ENCODE results near the gene AGPAT4.

GRCh38 chr6:161105408-161105807 is 168.5 kb downstream of the AGPAT4 start:
- TF ChIP-seq CTCF (IDR thresholded peaks at IDR 0.05; ENCODE audit: low read length) (no peak), EZH2 (IDR thresholded peaks at IDR 0.05; ENCODE audit: borderline replicate concordance, low read length) (no peak)

Measured in OCI-LY1 (cell line).